Cardiac fibroblast (primary cell): ENCODE results near the gene TLL2.

ENCODE experiments used
- DNase-seq, 2 donors: peaks; one replicate each; pipeline versions ENCODE4 v3.0.0 to v3.0.0-alpha.2; 2010; ENCODE audit warnings: low read depth in 2 of 2
- H3K4me3 ChIP-seq, 2 donors: replicated peaks in 1 of 2; 1 replicate in 1 of 2; 2 replicates in 1 of 2; pipeline ENCODE4 v1.5.1; 2011; ENCODE audit warnings: low read depth in 2 of 2, low read length in 2 of 2, mild to moderate bottlenecking in 2 of 2, moderate library complexity in 1 of 2
- CTCF ChIP-seq: IDR thresholded peaks from one replicate; pipeline ENCODE4 v1.5.1; 2011; ENCODE audit warnings: low read depth, mild to moderate bottlenecking, low read length, inconsistent platforms

TLL2 gene

GRCh38 chr10:96344178-96344577 lies 169.5 kb downstream of the TLL2 start:
- no peak for DNase-seq
- no peak overlapping the region for H3K4me3 ChIP-seq
- no peak for TF ChIP-seq CTCF

- no peak overlapping the region for H3K4me3 ChIP-seq
- no peak for DNase-seq
- no peak for TF ChIP-seq CTCF
Observed at GRCh38 chr10:96342402-96342801, 171.3 kb downstream of the TLL2 start.

GRCh38 chr10:96341219-96342182 lies 172.2 kb downstream of the TLL2 start:
- H3K4me3 ChIP-seq: no peak overlapping the region
- no peak for TF ChIP-seq CTCF
- no peak for DNase-seq

- DNase-seq: peak; percentile 66 to 76
- TF ChIP-seq CTCF: peak; percentile 78
- H3K4me3 ChIP-seq: no peak overlapping the region
Observed at GRCh38 chr10:96339956-96340904, 173.5 kb downstream of the TLL2 start.

- DNase-seq: no peak
- TF ChIP-seq CTCF: no peak
- no peak overlapping the region for H3K4me3 ChIP-seq
Observed at GRCh38 chr10:96339383-96339782, 174.3 kb downstream of the TLL2 start.

GRCh38 chr10:96338279-96338925 lies 175.3 kb downstream of the TLL2 start:
- no peak for TF ChIP-seq CTCF
- H3K4me3 ChIP-seq: no peak overlapping the region
- DNase-seq: no peak
